ENCODE measurements around the gene ATL2.
"Not testable (repeated sequence)": the region's sequence is repeated elsewhere in the genome, so short reads cannot be mapped to it uniquely, and the experiment has no call there.

Gene ATL2

GRCh38 chr2:38377050-38377828 is at the start of gene ATL2:
Gene ATL2, minus strand, starts transcription at chr2:38377273. Its CDS starts 13 bp downstream, at chr2:38377260.
- peak; percentile 88 for DNase-seq (ENCODE audit: low read depth)

GRCh38 chr2:38423763-38424162 is 46.7 kb upstream of the ATL2 start:
- DNase-seq (ENCODE audit: low read depth), result no peak

- DNase-seq (ENCODE audit: low read depth), result no peak
Measured at GRCh38 chr2:38421274-38422056, 44.4 kb upstream of the ATL2 start.

- no peak for DNase-seq (ENCODE audit: low read depth)
Measured at GRCh38 chr2:38419499-38419898, 42.4 kb upstream of the ATL2 start.

GRCh38 chr2:38418735-38419134 is 41.7 kb upstream of the ATL2 start:
- no peak for DNase-seq (ENCODE audit: low read depth)

- no peak for DNase-seq (ENCODE audit: low read depth)
Measured at GRCh38 chr2:38417745-38418689, 40.9 kb upstream of the ATL2 start.

GRCh38 chr2:38416296-38417036 is 39.4 kb upstream of the ATL2 start:
- no peak for DNase-seq (ENCODE audit: low read depth)

- no peak for DNase-seq (ENCODE audit: low read depth)
Measured at GRCh38 chr2:38415728-38416291, 38.7 kb upstream of the ATL2 start.

- DNase-seq (ENCODE audit: low read depth), result no peak
Measured at GRCh38 chr2:38415023-38415422, 38.0 kb upstream of the ATL2 start.

- DNase-seq (ENCODE audit: low read depth), result not testable (repeated sequence)
Measured at GRCh38 chr2:38412235-38412871, 35.3 kb upstream of the ATL2 start.

- no peak for DNase-seq (ENCODE audit: low read depth)
Measured at GRCh38 chr2:38409156-38410102, 32.4 kb upstream of the ATL2 start.

GRCh38 chr2:38407111-38407682 is 30.1 kb upstream of the ATL2 start:
- no peak for DNase-seq (ENCODE audit: low read depth)

GRCh38 chr2:38406597-38407110 is 29.6 kb upstream of the ATL2 start:
- DNase-seq (ENCODE audit: low read depth), result no peak

GRCh38 chr2:38405917-38406596 is 29.0 kb upstream of the ATL2 start:
- no peak for DNase-seq (ENCODE audit: low read depth)

- no peak for DNase-seq (ENCODE audit: low read depth)
Measured at GRCh38 chr2:38400513-38400912, 23.4 kb upstream of the ATL2 start.

- no peak for DNase-seq (ENCODE audit: low read depth)
Measured at GRCh38 chr2:38398739-38399138, 21.7 kb upstream of the ATL2 start.

- DNase-seq (ENCODE audit: low read depth), result no peak
Measured at GRCh38 chr2:38394903-38395341, 17.8 kb upstream of the ATL2 start.

GRCh38 chr2:38394041-38394440 is 17.0 kb upstream of the ATL2 start:
- no peak for DNase-seq (ENCODE audit: low read depth)
